Measurements from ENCODE around the gene MRPL48. TPM values are rescaled to one million over a fixed set of nuclear protein-coding genes. Genes with fewer than 3 reads are reported as not detected.

Gene MRPL48
- total and polyA plus RNA-seq, 2 of the 8 experiments (the other 6 are each of a cell fraction or from before 2014, with no cell fraction given) = 34.9 to 59.9 TPM

GRCh38 chr11:73912026-73912425, 124.4 kb downstream of the MRPL48 start:
- H4K91ac ChIP-seq (replicated peaks; ENCODE audit: insufficient read length, low read length) = no peak overlapping the region
- no peak overlapping the region for H2BK120ac ChIP-seq (replicated peaks; ENCODE audit: low read depth, low read length)
- H3K9ac ChIP-seq (replicated peaks in 1 of 4; ENCODE audit: extremely low read depth in 1 of 4, low read depth in 3 of 4, low read length in 3 of 4) = no peak overlapping the region
- no peaks in the 10 kb centered on the region for H3K4me1 ChIP-seq (replicated peaks in 1 of 4; ENCODE audit: control insufficient read depth in 3 of 4, insufficient read depth in 4 of 4, low read length in 3 of 4)
- no peaks in the 10 kb centered on the region for H3K9me3 ChIP-seq (ENCODE audit: insufficient read depth in 2 of 2, low read depth in 1 of 2, low read length in 1 of 2)
- no peak overlapping the region for H3K27ac ChIP-seq (ENCODE audit: low read depth, low read length)
- 91% methylated on average over 2 of the region's 2 CpGs; no CpG with 5 or more reads in 1 of the 2 experiments for WGBS, 2 experiments (ENCODE audit: extremely low coverage in 1 of 2, insufficient coverage in 1 of 2, insufficient read length in 1 of 2, insufficient replicate concordance in 2 of 2, low coverage in 1 of 2, low lambda C conversion rate in 2 of 2, missing lambda C conversion rate in 1 of 2)
- H2AK5ac ChIP-seq (ENCODE audit: low read depth, low read length) = no peak overlapping the region
- no peak overlapping the region for H4K8ac ChIP-seq (ENCODE audit: extremely low read depth, insufficient read depth, low read length)
- H3K79me1 ChIP-seq (ENCODE audit: low read depth, low read length) = no peaks in the 10 kb centered on the region
- no peaks in the 10 kb centered on the region for H4K20me1 ChIP-seq (replicated peaks in 1 of 2; ENCODE audit: control insufficient read depth in 1 of 2, insufficient read depth in 2 of 2, low read length in 2 of 2)
- H3K4me3 ChIP-seq (ENCODE audit: extremely low read depth in 1 of 4, insufficient read depth in 2 of 4, low read depth in 3 of 4, low read length in 4 of 4) = no peak overlapping the region
- H3K4ac ChIP-seq (replicated peaks; ENCODE audit: insufficient read length, low read depth, low read length) = no peak overlapping the region
- no peak overlapping the region for H3K56ac ChIP-seq (replicated peaks; ENCODE audit: insufficient read length, low read depth, low read length)
- peaks cover 0 to 1% (median 0%) of the 10 kb centered on the region in 4 experiments; a peak in 1 of 7 replicates for H3K27me3 ChIP-seq (replicated peaks in 1 of 4; ENCODE audit: control insufficient read depth in 3 of 4, extremely low read depth in 1 of 4, insufficient read depth in 3 of 4, low read length in 3 of 4)
- no peak overlapping the region for H2BK20ac ChIP-seq (ENCODE audit: low read length)
- H3K36me3 ChIP-seq (ENCODE audit: control insufficient read depth in 2 of 4, insufficient read depth in 4 of 4, low read length in 3 of 4) = peaks cover 0 to 8% (median 3%) of the 10 kb centered on the region in 4 experiments; a peak in 4 of 8 replicates
- H2BK12ac ChIP-seq (ENCODE audit: low read depth, low read length) = no peak overlapping the region
- H3K23ac ChIP-seq (ENCODE audit: insufficient read length) = no peak overlapping the region
- DNase-seq (ENCODE audit: low read depth in 1 of 2, low spot score in 2 of 2) = no peak
- H3K79me2 ChIP-seq (ENCODE audit: control insufficient read depth in 1 of 2, insufficient read depth in 2 of 2, low read length in 2 of 2) = no peaks in the 10 kb centered on the region
- CTCF ChIA-PET (ENCODE audit: partially characterized antibody) = interaction anchor here (0.6 to 2.8 kb wide), 3 partner anchors 20 to 146 kb away, joined by 3 to 8 read pairs (median 3); no protein-coding TSS in a partner anchor
- POLR2A ChIA-PET (ENCODE audit: partially characterized antibody) = interaction anchor here (0.9 to 1.2 kb wide), 2 partner anchors 13 to 36 kb away, joined by 3 read pairs; no protein-coding TSS in a partner anchor
- H2AFZ ChIP-seq (ENCODE audit: low read length) = no peak overlapping the region
- H2BK5ac ChIP-seq (ENCODE audit: low read depth, low read length) = no peak overlapping the region
- H4K5ac ChIP-seq (ENCODE audit: insufficient read length, low read depth, low read length) = no peak overlapping the region
- H3K4me2 ChIP-seq (ENCODE audit: insufficient read depth in 1 of 2, low read depth in 2 of 2, low read length in 2 of 2) = no peak overlapping the region
- no peak overlapping the region for H2BK15ac ChIP-seq (ENCODE audit: low read length)
- no peak overlapping the region for H3K14ac ChIP-seq (ENCODE audit: insufficient read length)
- no peak overlapping the region for H3K18ac ChIP-seq (ENCODE audit: extremely low read depth, low read length)
- no peak for FAIRE-seq
- no peaks in the 10 kb centered on the region; the same call in 1 of the 2 replicates for H3K23me2 ChIP-seq (ENCODE audit: low read depth, low read length)
- TF ChIP-seq TAF1 (IDR thresholded peaks at IDR 0.05; ENCODE audit: low read depth, low read length) = no peak
- no peak for TF ChIP-seq JUND (IDR thresholded peaks at IDR 0.05; ENCODE audit: low read length)
- TF ChIP-seq EZH2 (IDR thresholded peaks at IDR 0.05; ENCODE audit: low read depth, low read length, severe bottlenecking) = no peak
- no peak for TF ChIP-seq SP4 (IDR thresholded peaks at IDR 0.05; ENCODE audit: low read length)
- TF ChIP-seq NANOG (IDR thresholded peaks at IDR 0.05; ENCODE audit: insufficient read depth, low read depth, low read length, poor library complexity, severe bottlenecking) = no peak
- TF ChIP-seq SIX5 (IDR thresholded peaks at IDR 0.05; ENCODE audit: low read depth, low read length) = no peak
- TF ChIP-seq SP1 (IDR thresholded peaks at IDR 0.05; ENCODE audit: low read depth, low read length) = no peak
- no peak for TF ChIP-seq TCF12 (IDR thresholded peaks at IDR 0.05; ENCODE audit: low read depth, low read length)
- TF ChIP-seq KDM4A (IDR thresholded peaks at IDR 0.05; ENCODE audit: low read depth, low read length, severe bottlenecking) = no peak
- TF ChIP-seq ATF2 (IDR thresholded peaks at IDR 0.05; ENCODE audit: low read length) = no peak
- TF ChIP-seq ATF3 (IDR thresholded peaks at IDR 0.05; ENCODE audit: insufficient read depth, low read depth, low read length) = no peak
